Lower leg skin (tissue), 3 donors: ENCODE data around the gene PSG11.
"Not testable (repeated sequence)": the region's sequence is repeated elsewhere in the genome, so short reads cannot be mapped to it uniquely, and the experiment has no call there.

ENCODE experiments used
- CTCF ChIP-seq, 3 donors: fragments of 450-650 bp; IDR thresholded peaks; one replicate each; pipeline ENCODE4 v1.5.1; 2016; ENCODE audit warnings: antibody characterized with exemption in 3 of 3, mild to moderate bottlenecking in 3 of 3, moderate library complexity in 2 of 3
- POLR2A ChIP-seq, 2 donors: fragments of 450-650 bp; IDR thresholded peaks; one replicate each; pipeline ENCODE4 v1.6.1; 2016 to 2017; ENCODE audit warnings: antibody characterized with exemption in 2 of 2, mild to moderate bottlenecking in 1 of 2, moderate library complexity in 1 of 2

GRCh38 chr19:43019588-43019987, 6.7 kb downstream of the PSG11 start:
- not testable (repeated sequence) for TF ChIP-seq CTCF, POLR2A (IDR thresholded peaks at IDR 0.05)
